Measurements from ENCODE around the gene CALN1. TPM values are rescaled to one million over a fixed set of nuclear protein-coding genes. Genes with fewer than 3 reads are reported as not detected.

CALN1 gene
- polyA plus RNA-seq, 1 donor from 2014 or later = not detected

DNA sequence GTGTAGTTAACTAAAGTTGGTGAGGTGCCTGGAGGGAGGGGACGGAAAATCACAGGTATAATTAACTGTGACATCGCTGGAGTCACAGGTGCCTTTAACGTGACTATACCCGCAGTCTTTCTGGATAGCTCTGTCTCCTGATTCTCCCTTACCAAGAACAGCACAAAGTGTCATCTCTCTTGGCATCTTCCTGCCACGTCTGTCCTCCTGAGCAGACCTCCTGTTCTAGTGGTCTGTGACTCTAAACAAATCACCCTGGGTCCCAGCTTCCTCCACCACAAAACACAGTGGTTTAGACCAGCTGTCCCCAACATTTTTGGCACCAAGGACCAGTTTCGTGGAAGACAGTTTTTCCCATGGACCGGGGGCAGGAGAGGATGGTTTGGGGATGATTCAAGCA, 90.5 kb downstream of the CALN1 start:
- Mint-ChIP-seq H3K36me3 (peaks cover 1% of the 10 kb centered on the region), H3K4me3 (no peak overlapping the region), H3K4me1 (no peaks in the 10 kb centered on the region), H3K9me3 (peaks cover 0 to 8% (median 7%) of the 10 kb centered on the region in 3 donors), H3K27ac (no peak overlapping the region), H3K27me3 (no peaks in the 10 kb centered on the region)

DNA sequence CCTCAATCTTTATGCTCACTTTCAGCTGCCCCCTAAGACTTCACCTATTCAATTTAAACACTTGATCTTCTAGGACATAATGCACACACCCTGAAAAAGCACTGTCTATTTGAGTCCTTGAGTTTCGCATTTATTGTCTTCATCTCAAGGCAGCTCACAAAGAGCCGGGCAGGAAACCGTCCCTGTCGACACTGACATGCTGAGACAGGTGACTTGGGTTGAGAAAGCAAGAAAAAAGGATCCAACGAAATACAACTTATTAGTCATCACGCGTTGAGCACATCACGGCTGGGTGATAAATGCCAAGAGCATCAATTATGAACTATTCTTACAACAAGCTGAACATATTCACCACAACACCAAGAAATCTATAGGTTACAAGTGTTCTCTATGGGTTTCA, 91.1 kb downstream of the CALN1 start:
- Mint-ChIP-seq H3K9me3 (peaks cover 0 to 8% (median 7%) of the 10 kb centered on the region in 3 donors), H3K36me3 (peaks cover 1% of the 10 kb centered on the region), H3K4me1 (no peaks in the 10 kb centered on the region), H3K27me3 (no peaks in the 10 kb centered on the region), H3K4me3 (no peak overlapping the region), H3K27ac (no peak overlapping the region)

DNA sequence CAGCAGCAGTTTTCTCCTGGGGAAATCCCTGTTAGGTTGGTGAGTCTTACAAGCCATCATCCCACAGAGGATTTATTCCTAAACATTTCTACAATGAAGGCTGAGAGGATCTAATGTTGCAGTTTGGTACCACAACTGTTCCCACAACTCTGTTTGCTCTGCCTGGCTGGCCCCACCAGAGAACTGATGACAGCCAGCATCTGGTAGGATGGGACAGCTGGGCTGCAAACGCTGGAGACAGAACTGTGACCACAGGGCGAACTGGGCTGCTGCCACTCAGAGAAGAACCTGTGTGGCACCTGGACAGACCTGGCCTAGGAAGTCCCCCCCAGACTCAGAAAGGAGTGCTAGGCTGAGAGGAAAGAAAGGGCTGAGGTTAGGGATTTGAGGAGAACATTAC, 94.8 kb downstream of the CALN1 start:
- Mint-ChIP-seq H3K27me3 (no peaks in the 10 kb centered on the region), H3K36me3 (peaks cover 1% of the 10 kb centered on the region), H3K4me1 (no peaks in the 10 kb centered on the region), H3K4me3 (no peak overlapping the region), H3K27ac (no peak overlapping the region), H3K9me3 (peaks cover 0 to 7% (median 7%) of the 10 kb centered on the region in 3 donors)

DNA sequence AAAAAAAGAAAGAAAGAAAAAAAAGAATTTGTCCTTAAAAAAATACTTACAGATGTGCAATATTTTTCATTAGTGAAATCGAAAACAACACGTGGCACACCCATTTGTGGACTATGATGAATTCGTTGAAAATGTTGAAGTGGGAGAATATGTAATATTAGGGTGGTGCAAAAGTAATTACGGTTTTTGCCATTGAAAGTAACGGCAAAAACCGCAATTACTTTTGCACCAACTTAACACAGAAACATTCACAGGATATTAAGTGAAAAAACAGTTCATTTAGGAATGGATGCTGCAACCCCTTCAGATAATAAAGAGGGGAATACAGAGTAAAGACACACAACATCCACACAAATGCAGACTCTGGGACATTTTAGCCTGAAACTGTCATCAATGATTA, 96.0 kb downstream of the CALN1 start:
- Mint-ChIP-seq H3K27ac (no peak overlapping the region), H3K4me1 (no peaks in the 10 kb centered on the region), H3K27me3 (no peaks in the 10 kb centered on the region), H3K9me3 (peaks cover 0 to 6% (median 3%) of the 10 kb centered on the region in 3 donors), H3K36me3 (peaks cover 1% of the 10 kb centered on the region), H3K4me3 (peak overlapping the region in 1 of 4 donors; percentile 58)

DNA sequence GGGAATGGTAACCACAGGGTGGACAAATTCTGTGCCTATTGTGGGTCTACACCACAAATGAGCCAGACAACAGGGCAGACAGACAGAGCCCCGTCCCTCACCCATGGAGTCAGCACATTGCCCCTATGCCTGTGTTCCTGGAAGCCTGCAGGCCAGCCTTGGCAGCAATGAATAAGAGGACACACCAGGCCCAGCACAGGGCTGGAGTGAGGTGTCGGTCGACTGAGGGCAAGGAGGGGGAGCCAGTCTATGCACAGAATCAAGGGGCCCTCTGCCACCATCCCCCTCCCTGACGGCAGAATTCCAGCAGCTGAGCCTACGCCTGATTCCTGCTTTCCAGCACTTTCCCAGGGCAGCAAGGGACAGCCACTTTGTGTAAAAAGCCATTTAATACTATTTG, 98.2 kb downstream of the CALN1 start:
- Mint-ChIP-seq H3K9me3 (peaks cover 0 to 4% (median 0%) of the 10 kb centered on the region in 3 donors), H3K4me3 (no peak overlapping the region), H3K4me1 (no peaks in the 10 kb centered on the region), H3K27me3 (no peaks in the 10 kb centered on the region), H3K27ac (no peak overlapping the region), H3K36me3 (no peaks in the 10 kb centered on the region)

DNA sequence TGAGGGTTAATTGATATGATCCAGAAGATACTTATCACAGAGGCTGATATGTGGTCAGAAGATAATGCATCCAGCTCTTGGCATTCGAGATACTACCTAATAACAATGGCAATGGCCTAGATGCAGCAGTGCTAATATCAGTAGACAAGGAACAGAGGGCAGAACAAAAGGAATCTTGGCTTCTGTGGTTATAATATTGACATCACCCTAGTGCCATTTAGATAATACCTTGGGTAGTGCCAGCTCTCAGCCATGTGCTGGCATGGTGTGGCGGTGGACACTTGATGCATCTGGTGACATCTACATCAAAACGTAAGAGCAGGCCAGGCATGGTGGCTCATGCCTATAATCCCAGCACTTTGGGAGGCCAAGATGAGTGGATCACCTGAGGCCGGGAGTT, 101.8 kb downstream of the CALN1 start:
- peaks cover 0 to 3% (median 2%) of the 10 kb centered on the region in 3 donors for H3K9me3 Mint-ChIP-seq
- H3K27me3 Mint-ChIP-seq = no peaks in the 10 kb centered on the region
- H3K27ac Mint-ChIP-seq = no peak overlapping the region
- H3K36me3 Mint-ChIP-seq = no peaks in the 10 kb centered on the region
- no peak overlapping the region for H3K4me3 Mint-ChIP-seq
- no peaks in the 10 kb centered on the region for H3K4me1 Mint-ChIP-seq

DNA sequence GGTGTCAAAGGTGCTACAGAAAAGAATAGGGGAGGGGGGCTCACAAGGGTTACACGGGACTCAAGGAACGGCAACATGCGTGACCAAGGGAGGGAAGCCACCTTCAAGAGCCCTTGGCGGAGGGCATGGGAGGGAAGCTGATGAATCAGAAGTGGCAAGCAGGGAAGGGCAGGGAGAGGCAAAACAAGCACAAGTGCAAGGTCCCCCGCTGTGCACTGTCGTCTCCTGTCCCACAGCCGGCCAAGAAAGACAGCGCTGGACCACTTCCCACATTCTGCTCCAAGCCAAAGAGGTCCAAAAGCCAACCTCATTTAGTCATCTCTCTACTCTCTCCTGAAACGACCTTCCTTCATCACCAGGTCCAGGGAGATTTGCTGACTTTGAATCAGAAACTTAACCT, 102.7 kb downstream of the CALN1 start:
- H3K36me3 Mint-ChIP-seq = no peaks in the 10 kb centered on the region
- H3K27ac Mint-ChIP-seq = peak overlapping the region in 1 of 3 donors; percentile 80

DNA sequence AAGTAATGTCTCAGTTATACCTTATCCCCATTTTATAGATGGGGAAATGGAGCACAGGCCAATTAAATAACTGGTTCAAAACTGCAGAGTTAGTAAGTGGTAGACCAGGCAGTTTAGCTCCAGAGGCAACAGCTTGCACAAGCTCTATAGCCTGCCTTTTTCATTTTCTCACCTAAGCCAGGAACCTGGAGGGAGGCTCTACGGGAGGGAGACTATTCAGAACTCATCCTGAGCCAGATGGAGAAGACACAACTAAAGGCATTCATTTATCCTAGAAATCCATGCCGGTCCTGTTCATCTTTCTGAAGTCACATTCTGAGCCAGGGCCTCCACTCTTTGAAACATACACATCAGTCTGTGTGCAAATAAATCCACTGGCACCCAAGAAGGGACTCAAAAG, 103.2 kb downstream of the CALN1 start:
- Mint-ChIP-seq H3K36me3 (no peaks in the 10 kb centered on the region), H3K9me3 (peaks cover 0 to 3% (median 2%) of the 10 kb centered on the region in 3 donors), H3K27ac (no peak overlapping the region), H3K4me1 (no peaks in the 10 kb centered on the region), H3K27me3 (no peaks in the 10 kb centered on the region), H3K4me3 (no peak overlapping the region)

More for the DNA sequence above, 102.7 kb downstream of the CALN1 start:
- Mint-ChIP-seq H3K27me3 (no peaks in the 10 kb centered on the region), H3K4me1 (no peaks in the 10 kb centered on the region), H3K4me3 (no peak overlapping the region), H3K9me3 (peaks cover 0 to 3% (median 2%) of the 10 kb centered on the region in 3 donors)

DNA sequence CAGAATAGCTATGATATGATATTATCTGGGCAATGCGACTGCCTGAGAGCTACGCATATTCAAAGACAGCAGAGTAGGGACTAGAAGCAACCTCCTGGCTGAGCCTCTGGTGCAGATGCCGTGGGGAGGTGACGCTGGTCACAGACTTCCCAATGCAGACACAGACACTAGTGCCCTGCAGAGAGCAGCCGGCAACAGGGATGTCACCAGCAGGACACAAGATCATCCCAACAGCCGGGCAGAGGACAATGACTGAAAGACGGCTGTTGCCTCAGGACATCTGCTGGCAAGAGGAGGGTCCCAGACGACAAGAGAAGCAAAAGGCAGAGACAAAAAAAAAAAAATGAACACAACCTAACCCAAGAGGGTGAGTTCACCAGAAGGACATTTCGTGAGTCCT, 104.6 kb downstream of the CALN1 start:
- Mint-ChIP-seq H3K9me3 (peaks cover 0 to 3% (median 0%) of the 10 kb centered on the region in 3 donors), H3K4me3 (no peak overlapping the region), H3K36me3 (no peaks in the 10 kb centered on the region), H3K27me3 (no peaks in the 10 kb centered on the region), H3K4me1 (no peaks in the 10 kb centered on the region), H3K27ac (no peak overlapping the region)

DNA sequence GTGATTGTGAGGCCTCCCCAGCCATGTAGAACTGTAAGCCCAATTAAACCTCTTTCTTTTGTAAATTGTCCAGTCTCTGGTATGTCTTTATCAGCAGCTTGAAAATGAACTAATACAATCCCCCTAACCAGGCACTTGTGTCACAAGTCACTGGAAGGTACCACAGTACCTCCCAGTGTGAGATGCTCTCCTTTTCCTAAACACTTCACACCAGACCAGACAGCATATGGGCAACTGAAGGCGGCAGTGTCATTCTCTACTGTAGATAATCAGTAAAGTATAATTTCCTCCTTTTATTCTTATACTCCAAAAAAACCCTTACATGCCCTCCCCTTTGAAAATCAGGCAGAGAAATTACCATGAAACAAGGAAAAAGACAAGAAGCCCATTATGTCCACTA, 113.2 kb downstream of the CALN1 start:
- Mint-ChIP-seq H3K9me3 (peaks cover 0 to 4% (median 2%) of the 10 kb centered on the region in 3 donors), H3K27me3 (no peaks in the 10 kb centered on the region), H3K36me3 (peaks cover 1% of the 10 kb centered on the region), H3K27ac (no peak overlapping the region), H3K4me1 (no peaks in the 10 kb centered on the region), H3K4me3 (no peak overlapping the region)

DNA sequence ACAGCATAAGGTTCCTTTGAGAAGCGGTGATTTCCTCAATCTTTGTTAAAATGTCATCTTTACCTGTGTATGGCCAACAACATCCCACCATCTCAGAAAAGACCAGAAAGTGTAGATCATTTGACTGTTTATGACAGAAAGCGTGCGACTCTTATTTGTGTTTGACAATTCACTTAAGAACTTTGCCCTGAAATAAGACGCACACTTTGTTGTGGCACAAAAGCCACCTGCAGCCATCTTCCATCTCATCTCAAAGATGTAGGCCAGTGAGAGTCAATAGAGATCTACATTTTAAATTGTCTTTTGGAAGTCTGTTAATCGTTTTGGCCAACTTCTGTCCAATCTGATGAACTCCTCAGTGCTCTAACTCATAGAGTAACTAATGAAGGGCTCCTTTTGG, 114.0 kb downstream of the CALN1 start:
- H3K4me1 Mint-ChIP-seq = no peaks in the 10 kb centered on the region
- peaks cover 0 to 4% (median 2%) of the 10 kb centered on the region in 3 donors for H3K9me3 Mint-ChIP-seq
- H3K4me3 Mint-ChIP-seq = no peak overlapping the region
- peaks cover 1% of the 10 kb centered on the region for H3K36me3 Mint-ChIP-seq
- H3K27me3 Mint-ChIP-seq = no peaks in the 10 kb centered on the region
- no peak overlapping the region for H3K27ac Mint-ChIP-seq

DNA sequence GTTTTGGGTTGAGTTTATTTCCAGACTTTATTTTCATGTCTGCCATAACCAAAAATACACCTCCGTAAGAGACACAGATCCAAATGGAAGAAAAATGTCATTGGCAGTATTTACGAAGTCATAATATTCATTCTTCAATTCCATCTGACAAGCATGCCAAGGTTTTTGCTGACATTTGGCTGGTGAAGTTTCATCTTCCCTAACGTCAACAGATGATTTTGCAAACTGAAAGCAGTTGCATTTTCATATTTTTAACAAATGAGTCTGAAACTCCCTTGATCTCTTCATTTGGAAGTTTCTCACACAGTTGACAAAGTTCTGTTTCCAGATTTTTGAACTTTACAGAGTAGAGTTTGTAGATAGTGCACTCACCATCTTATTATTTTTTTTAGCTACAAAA, 114.5 kb downstream of the CALN1 start:
- H3K27ac Mint-ChIP-seq = no peak overlapping the region
- peaks cover 0 to 4% (median 2%) of the 10 kb centered on the region in 3 donors for H3K9me3 Mint-ChIP-seq
- no peaks in the 10 kb centered on the region for H3K4me1 Mint-ChIP-seq
- H3K36me3 Mint-ChIP-seq = peaks cover 1% of the 10 kb centered on the region
- H3K4me3 Mint-ChIP-seq = no peak overlapping the region
- H3K27me3 Mint-ChIP-seq = no peaks in the 10 kb centered on the region

DNA sequence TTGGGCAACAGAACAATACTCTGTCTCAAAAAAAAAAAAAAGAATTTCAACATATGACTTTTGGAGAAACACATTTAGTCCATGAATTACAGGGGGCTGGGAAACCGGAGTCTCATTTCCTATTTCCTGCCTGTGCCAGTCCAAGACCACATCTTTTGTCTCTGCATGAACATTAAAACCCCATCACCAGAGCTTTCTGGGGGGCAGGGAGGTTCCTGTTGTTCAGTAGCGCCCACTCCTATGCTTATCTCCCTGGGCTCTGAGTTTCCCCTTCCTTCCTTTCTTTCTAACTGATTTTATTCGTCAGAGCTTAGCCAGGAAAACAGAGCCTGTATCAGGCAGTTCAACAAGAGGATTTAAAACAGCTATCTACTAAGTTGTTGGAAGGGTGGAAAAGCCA, 119.3 kb downstream of the CALN1 start:
- H3K27ac Mint-ChIP-seq = no peak overlapping the region
- H3K27me3 Mint-ChIP-seq = peaks cover 2% of the 10 kb centered on the region
- H3K9me3 Mint-ChIP-seq = peaks cover 0 to 6% (median 2%) of the 10 kb centered on the region in 3 donors
- no peak overlapping the region for H3K4me3 Mint-ChIP-seq
- peaks cover 1% of the 10 kb centered on the region for H3K36me3 Mint-ChIP-seq
- H3K4me1 Mint-ChIP-seq = no peaks in the 10 kb centered on the region

DNA sequence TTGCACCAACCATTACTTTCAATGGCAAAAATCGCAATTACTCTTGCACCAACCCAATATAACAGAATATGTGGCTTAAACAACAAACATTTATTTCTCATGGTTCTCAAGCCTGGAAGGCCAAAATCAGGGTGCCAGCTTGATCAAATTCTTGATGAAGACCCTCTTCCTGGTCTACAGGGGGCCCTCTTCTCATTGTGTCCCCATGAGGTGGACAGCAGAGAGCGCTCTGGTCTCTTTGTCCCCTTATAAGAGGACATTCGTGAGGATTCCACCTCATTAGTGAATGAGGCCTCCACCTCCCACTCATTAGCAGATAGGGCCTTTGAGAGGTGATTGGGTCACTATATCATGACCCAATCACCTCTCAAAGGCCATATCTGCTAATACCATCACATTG, 120.0 kb downstream of the CALN1 start:
- Mint-ChIP-seq H3K27me3 (peaks cover 2% of the 10 kb centered on the region), H3K4me3 (no peak overlapping the region), H3K36me3 (peaks cover 1% of the 10 kb centered on the region), H3K27ac (no peak overlapping the region), H3K9me3 (peaks cover 0 to 6% (median 2%) of the 10 kb centered on the region in 3 donors), H3K4me1 (no peaks in the 10 kb centered on the region)

DNA sequence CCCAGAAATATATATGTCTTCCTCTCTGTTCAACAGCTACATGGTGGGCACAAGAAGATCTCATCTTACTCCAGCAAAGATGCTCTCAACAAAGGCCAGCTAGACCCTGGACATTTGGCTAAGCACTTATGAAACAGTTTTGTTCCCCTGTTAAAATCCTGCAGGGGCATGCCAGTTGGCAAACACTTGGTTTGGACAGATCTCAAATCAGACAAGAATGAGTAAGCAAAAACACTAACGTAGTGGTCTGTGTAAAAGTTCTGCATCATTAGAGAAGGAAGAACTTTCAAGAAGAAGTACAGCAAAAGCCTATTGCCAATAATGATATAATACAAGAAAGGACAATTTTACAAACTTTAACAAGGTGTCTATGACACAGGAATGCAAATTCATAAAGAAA, 125.6 kb downstream of the CALN1 start:
- peaks cover 4 to 6% (median 5%) of the 10 kb centered on the region in 3 donors for H3K9me3 Mint-ChIP-seq
- no peak overlapping the region for H3K27ac Mint-ChIP-seq
- H3K27me3 Mint-ChIP-seq = peaks cover 2% of the 10 kb centered on the region
- H3K4me3 Mint-ChIP-seq = no peak overlapping the region
- no peaks in the 10 kb centered on the region for H3K36me3 Mint-ChIP-seq
- no peaks in the 10 kb centered on the region for H3K4me1 Mint-ChIP-seq

DNA sequence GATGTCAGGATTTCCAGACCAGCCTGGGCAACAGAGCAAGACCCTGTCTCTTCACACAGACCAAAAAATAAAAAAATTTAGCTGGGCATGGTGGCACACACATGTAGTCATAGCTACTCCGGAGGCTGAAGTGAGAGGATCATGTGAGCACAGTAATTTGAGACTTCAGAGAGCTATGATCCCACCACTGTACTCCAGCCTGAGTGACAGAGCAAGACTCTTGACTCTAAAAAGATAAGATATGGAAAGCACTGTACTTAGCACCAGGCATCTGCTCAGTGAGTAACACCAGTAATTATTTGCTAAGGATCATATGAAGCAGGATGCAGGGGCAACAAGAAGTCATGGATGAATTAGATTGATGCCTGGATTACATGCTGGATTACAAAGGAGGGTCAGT, 128.8 kb downstream of the CALN1 start:
- Mint-ChIP-seq H3K4me1 (no peaks in the 10 kb centered on the region), H3K27me3 (no peaks in the 10 kb centered on the region), H3K36me3 (no peaks in the 10 kb centered on the region), H3K4me3 (no peak overlapping the region), H3K9me3 (peaks cover 3 to 9% (median 5%) of the 10 kb centered on the region in 3 donors), H3K27ac (no peak overlapping the region)

DNA sequence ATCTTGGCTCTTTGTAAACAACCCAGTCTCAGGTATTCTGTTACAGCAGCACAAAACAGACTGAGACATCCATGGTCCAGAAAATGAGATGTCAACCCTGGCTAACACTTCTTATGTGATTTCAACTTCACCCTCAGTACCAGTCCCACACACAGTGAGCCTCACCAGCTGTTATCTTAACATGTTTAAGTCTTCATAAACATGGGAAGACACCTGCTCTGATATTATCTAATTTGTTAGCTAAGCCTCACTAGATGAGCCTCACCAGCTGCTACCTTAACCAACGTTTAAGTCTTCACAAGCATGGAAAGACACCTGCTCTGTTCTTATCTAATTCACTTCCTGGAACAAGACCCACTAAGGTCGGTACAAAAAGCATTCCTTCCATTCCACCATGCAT, 130.8 kb downstream of the CALN1 start:
- Mint-ChIP-seq H3K9me3 (peaks cover 5 to 22% (median 6%) of the 10 kb centered on the region in 3 donors), H3K27me3 (no peaks in the 10 kb centered on the region), H3K4me1 (no peaks in the 10 kb centered on the region), H3K27ac (no peak overlapping the region), H3K4me3 (no peak overlapping the region), H3K36me3 (no peaks in the 10 kb centered on the region)

Data from IgD-negative memory B cell (primary cell).